Limb (tissue), 2 donors: Measurements from ENCODE around the gene FAM25A.

Source experiments
- DNase-seq, 2 donors: peaks; one replicate each; pipeline ENCODE4 v3.0.0-alpha.2; 2016; ENCODE audit errors: extremely low spot score in 2 of 2

FAM25A gene

GRCh38 chr10:87060280-87060928, 40.3 kb downstream of the FAM25A start:
- DNase-seq, result no peak

DNA sequence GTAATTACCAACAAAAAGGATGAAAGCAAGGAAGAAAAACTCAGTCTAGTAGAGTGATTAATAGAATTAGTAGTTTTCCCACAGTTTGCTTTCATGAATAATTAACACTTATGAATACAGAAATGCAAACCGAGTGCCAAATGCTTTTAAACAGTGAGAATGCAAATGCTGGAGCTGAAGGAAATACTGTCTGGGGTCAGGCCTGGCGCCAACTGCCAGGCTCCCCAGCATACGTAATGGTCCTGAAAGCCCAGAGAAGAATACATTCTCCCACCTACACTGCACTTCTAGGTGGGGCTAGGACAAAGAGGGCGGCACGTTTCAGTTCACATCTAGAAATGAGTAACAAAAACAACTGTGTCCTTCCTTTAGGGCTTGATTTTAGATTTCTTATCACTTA, 44.6 kb downstream of the FAM25A start:
- DNase-seq, result no peak

GRCh38 chr10:87066178-87066577, 46.1 kb downstream of the FAM25A start:
- no peak for DNase-seq

DNA sequence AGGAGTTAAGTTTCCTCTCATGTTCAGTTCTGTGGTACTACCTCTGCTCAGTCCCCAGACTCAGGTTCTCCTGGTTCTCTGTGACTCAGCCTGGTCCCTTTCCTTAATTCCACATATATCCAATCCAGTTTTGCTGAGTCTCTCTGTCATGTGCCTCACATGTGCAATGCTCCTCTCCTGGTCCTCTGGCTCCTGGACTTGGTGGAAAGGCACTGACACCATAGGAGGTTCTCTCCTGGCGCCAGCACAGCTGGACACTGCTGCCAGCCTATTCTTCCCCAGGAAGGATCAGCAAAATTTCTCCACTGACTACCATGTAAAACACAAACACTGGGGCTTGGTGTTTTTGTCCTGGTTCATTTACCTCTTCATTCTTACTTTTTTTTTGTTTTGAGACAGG, 46.8 kb downstream of the FAM25A start:
- no peak for DNase-seq

DNA sequence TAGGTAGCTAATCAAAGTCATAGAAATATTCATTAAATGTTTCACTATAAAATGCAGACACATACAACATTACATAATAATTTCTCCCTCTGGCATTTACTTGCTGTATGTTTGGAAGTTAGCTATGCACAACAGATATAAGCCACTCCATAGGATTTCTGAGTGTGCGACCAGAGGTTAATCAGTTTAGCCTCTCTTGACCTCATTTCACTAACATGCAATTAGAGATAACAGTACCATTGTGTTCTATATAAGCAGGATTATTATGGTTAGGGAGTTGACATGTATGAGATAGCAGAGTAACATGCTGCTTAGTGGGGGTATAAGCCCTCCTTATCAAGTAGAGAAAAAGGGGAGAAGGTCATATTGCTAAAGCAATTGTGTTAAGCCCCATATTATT, 48.2 kb downstream of the FAM25A start:
- no peak for DNase-seq

DNA sequence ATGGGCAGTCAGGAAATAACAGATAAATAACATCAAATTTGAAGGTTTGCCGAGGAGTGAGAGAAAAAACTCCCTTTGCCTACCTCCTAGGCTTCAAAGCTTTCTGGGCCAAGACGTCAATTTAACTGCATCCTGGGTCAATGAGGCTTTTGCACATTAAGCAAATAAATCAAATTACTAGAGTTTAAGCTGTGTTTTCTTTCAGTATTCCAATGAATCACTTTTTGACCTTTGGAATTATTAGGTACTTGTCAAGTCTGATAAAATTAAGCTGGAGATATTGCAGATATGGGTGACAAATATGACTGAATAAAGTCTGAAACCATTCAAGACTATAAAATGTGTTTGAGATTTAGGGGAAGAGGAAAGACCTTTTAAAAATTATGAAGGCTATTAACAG, 52.4 kb downstream of the FAM25A start:
- no peak for DNase-seq
